ENCODE results near the gene NRARP.

Gene NRARP

GRCh38 chr9:137321726-137322361 lies 19.8 kb upstream of the NRARP start:
- DNase-seq = no peak

GRCh38 chr9:137320555-137321384 lies 18.7 kb upstream of the NRARP start:
- DNase-seq = no peak

GRCh38 chr9:137319739-137320551 lies 17.9 kb upstream of the NRARP start:
- no peak for DNase-seq

GRCh38 chr9:137319011-137319738 lies 17.1 kb upstream of the NRARP start:
- DNase-seq = no peak

GRCh38 chr9:137318602-137319001 lies 16.5 kb upstream of the NRARP start:
- DNase-seq = no peak

- DNase-seq = no peak
These were observed 15.8 kb upstream of the NRARP start for GRCh38 chr9:137317718-137318511.

- DNase-seq = no peak
These were observed 15.1 kb upstream of the NRARP start for GRCh38 chr9:137317021-137317717.

GRCh38 chr9:137316012-137316981 lies 14.2 kb upstream of the NRARP start:
- no peak for DNase-seq

- DNase-seq = no peak
These were observed 13.5 kb upstream of the NRARP start for GRCh38 chr9:137315581-137316011.

GRCh38 chr9:137314561-137315560 lies 12.8 kb upstream of the NRARP start:
- DNase-seq = no peak

- DNase-seq = no peak
These were observed 12.0 kb upstream of the NRARP start for GRCh38 chr9:137313956-137314560.

GRCh38 chr9:137313326-137313936 lies 11.4 kb upstream of the NRARP start:
- DNase-seq = no peak

GRCh38 chr9:137312852-137313325 lies 10.8 kb upstream of the NRARP start:
- no peak for DNase-seq

- DNase-seq = no peak
These were observed 10.1 kb upstream of the NRARP start for GRCh38 chr9:137311986-137312851.

GRCh38 chr9:137311171-137311985 lies 9.3 kb upstream of the NRARP start:
- DNase-seq = no peak

Measured in AML-193 (cell line).